Neuronal stem cell (in vitro differentiated cells): ENCODE results near the gene SCNN1B.
"Not testable (repeated sequence)": the region's sequence is repeated elsewhere in the genome, so short reads cannot be mapped to it uniquely, and the experiment has no call there.

Experiments
- DNase-seq: peaks from one replicate; pipeline ENCODE4 v3.0.0-alpha.2; 2013; ENCODE audit warnings: low spot score
- H2AFZ ChIP-seq: one replicate; pipeline ENCODE4 v1.6.1; 2013; ENCODE audit warnings: mild to moderate bottlenecking, low read length, inconsistent platforms
- H2AK5ac ChIP-seq: 2 replicates; pipeline ENCODE4 v1.6.1; 2013; ENCODE audit warnings: low read depth, mild to moderate bottlenecking, inconsistent platforms, low read length, moderate library complexity, mixed read lengths
- H2BK120ac ChIP-seq: 2 replicates; pipeline ENCODE4 v1.6.1; 2013; ENCODE audit warnings: low read depth, mild to moderate bottlenecking, inconsistent platforms, low read length, moderate library complexity, mixed read lengths
- H2BK12ac ChIP-seq: one replicate; pipeline ENCODE4 v1.6.1; 2013; ENCODE audit warnings: low read length, inconsistent platforms
- H2BK15ac ChIP-seq: 2 replicates; pipeline ENCODE4 v1.6.1; 2013; ENCODE audit warnings: mild to moderate bottlenecking, low read length, inconsistent platforms, mixed read lengths
- H2BK5ac ChIP-seq: one replicate; pipeline ENCODE4 v1.6.1; 2013; ENCODE audit warnings: inconsistent platforms, mild to moderate bottlenecking, low read length, moderate library complexity
- H3K14ac ChIP-seq: one replicate; pipeline ENCODE4 v1.6.1; 2013; ENCODE audit warnings: low read length, inconsistent platforms
- H3K18ac ChIP-seq: 2 replicates; pipeline ENCODE4 v1.6.1; 2013; ENCODE audit warnings: low read length, inconsistent platforms
- H3K23ac ChIP-seq: 2 replicates; pipeline ENCODE4 v1.6.1; 2013; ENCODE audit warnings: low read depth, mild to moderate bottlenecking, mixed read lengths, low read length, inconsistent platforms; ENCODE audit not compliant: poor library complexity
- H3K27ac ChIP-seq: replicated peaks from 3 replicates; pipeline ENCODE4 v1.5.1; 2013; ENCODE audit warnings: low read length, inconsistent platforms
- H3K27me3 ChIP-seq, 3 experiments: 2 replicates each; pipeline ENCODE4 v1.6.1; 2013; ENCODE audit warnings: low read length in 3 of 3, mild to moderate bottlenecking in 2 of 3, inconsistent platforms in 1 of 3, low read depth in 1 of 3, mixed read lengths in 1 of 3, moderate library complexity in 1 of 3; ENCODE audit not compliant: control insufficient read depth in 3 of 3, insufficient read depth in 3 of 3
- H3K36me3 ChIP-seq, 2 donors: replicated peaks in 1 of 2; 2 replicates each; pipeline ENCODE4 v1.6.1; 2013; ENCODE audit warnings: low read length in 2 of 2; ENCODE audit not compliant: control insufficient read depth in 2 of 2, insufficient read depth in 2 of 2
- H3K4ac ChIP-seq: 2 replicates; pipeline ENCODE4 v1.6.1; 2013; ENCODE audit warnings: inconsistent platforms, mild to moderate bottlenecking, low read length, moderate library complexity
- H3K4me1 ChIP-seq, 2 donors: 1 replicate in 1 of 2; 2 replicates in 1 of 2; pipeline ENCODE4 v1.6.1; 2013; ENCODE audit warnings: low read length in 2 of 2, low read depth in 1 of 2; ENCODE audit not compliant: control insufficient read depth in 2 of 2, insufficient read depth in 1 of 2
- H3K4me2 ChIP-seq: one replicate; pipeline ENCODE4 v1.6.1; 2013; ENCODE audit warnings: mild to moderate bottlenecking, low read length, inconsistent platforms; ENCODE audit not compliant: insufficient read depth, poor library complexity, severe bottlenecking
- H3K4me3 ChIP-seq, 2 donors: 2 replicates each; pipeline ENCODE4 v1.5.1; 2013; ENCODE audit warnings: low read length in 2 of 2, mild to moderate bottlenecking in 2 of 2, inconsistent platforms in 1 of 2, moderate library complexity in 1 of 2
- H3K79me1 ChIP-seq: one replicate; pipeline ENCODE4 v1.6.1; 2013; ENCODE audit warnings: low read depth, mild to moderate bottlenecking, inconsistent platforms, low read length, moderate library complexity
- H3K9ac ChIP-seq: one replicate; pipeline ENCODE4 v1.6.1; 2013; ENCODE audit warnings: mild to moderate bottlenecking, low read depth, low read length, inconsistent platforms; ENCODE audit not compliant: poor library complexity
- H3K9me3 ChIP-seq, 2 donors: replicated peaks in 1 of 2; 2 replicates each; pipeline versions ENCODE3 to v1.6.1; 2013; ENCODE audit warnings: low read length in 2 of 2, mild to moderate bottlenecking in 2 of 2, inconsistent platforms in 1 of 2, low read depth in 1 of 2, mixed read lengths in 1 of 2, moderate library complexity in 1 of 2; ENCODE audit not compliant: control insufficient read depth in 2 of 2, insufficient read depth in 1 of 2
- H4K8ac ChIP-seq: one replicate; pipeline ENCODE4 v1.6.1; 2013; ENCODE audit warnings: low read depth, mild to moderate bottlenecking, inconsistent platforms, low read length, moderate library complexity
- H4K91ac ChIP-seq: one replicate; pipeline ENCODE4 v1.6.1; 2013; ENCODE audit warnings: low read length, low read depth, mild to moderate bottlenecking, inconsistent platforms; ENCODE audit not compliant: poor library complexity
- WGBS, 2 donors: extraction: QIAGEN DNeasy Blood & Tissue Kit; methylation state at CpG; one replicate each; pipeline ENCODE4 v1.1.7; 2013; ENCODE audit warnings: missing lambda C conversion rate in 2 of 2, mixed read lengths in 1 of 2; ENCODE audit not compliant: insufficient read length in 2 of 2, insufficient replicate concordance in 1 of 2; ENCODE audit errors: extremely low coverage in 2 of 2; 5-methylcytosine and 5-hydroxymethylcytosine counted together

SCNN1B gene

DNA sequence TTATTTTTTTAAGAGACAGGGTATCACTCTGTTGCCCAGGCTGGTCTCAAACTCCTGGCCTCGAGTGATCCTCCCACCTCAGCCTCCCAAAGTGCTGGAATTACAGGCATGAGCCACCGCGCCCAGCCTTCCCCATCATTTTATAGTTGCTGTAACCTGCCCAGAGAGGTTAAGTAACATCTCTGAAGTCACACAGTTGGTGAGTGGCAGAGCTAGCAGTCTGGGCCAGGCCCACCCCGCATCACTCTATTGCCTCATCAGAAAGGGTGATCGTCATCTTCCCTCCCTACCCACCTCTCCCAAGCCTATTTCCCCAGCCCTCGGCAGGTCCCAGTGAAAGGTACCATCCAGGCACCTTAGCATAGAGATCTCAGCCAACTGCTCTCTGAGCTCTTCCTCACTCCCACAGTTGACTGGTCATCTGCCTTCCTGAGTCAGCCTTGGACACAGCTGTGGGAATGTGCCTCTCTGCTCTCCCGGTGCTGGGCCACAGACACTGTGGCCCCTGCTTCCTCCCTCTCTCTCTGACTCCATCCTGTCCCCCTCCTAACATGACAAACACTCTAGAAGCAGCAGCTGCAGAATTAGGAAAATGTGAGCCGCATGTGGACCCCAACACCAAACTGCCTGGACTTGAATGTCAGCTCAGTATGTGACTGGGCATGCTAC, 57.1 kb downstream of the SCNN1B start:
- no peak overlapping the region for H3K18ac ChIP-seq
- H3K4me3 ChIP-seq = no peak overlapping the region
- no peaks in the 10 kb centered on the region for H3K9me3 ChIP-seq
- H3K36me3 ChIP-seq = no peaks in the 10 kb centered on the region
- no peak overlapping the region for H3K14ac ChIP-seq
- no peak overlapping the region for H2AFZ ChIP-seq
- H2BK15ac ChIP-seq = no peak overlapping the region
- no peak overlapping the region for H4K8ac ChIP-seq
- H3K4me2 ChIP-seq = no peak overlapping the region
- no peak overlapping the region for H4K91ac ChIP-seq
- H3K4me1 ChIP-seq = no peaks in the 10 kb centered on the region
- H3K79me1 ChIP-seq = no peaks in the 10 kb centered on the region
- H3K4ac ChIP-seq = no peak overlapping the region
- DNase-seq = no peak
- WGBS, 2 donors = no CpG with 5 or more reads among the region's 8 CpGs
- H2BK5ac ChIP-seq = no peak overlapping the region
- H3K23ac ChIP-seq = no peak overlapping the region
- no peaks in the 10 kb centered on the region for H3K27me3 ChIP-seq
- H3K9ac ChIP-seq = no peak overlapping the region
- no peak overlapping the region for H2BK12ac ChIP-seq
- H2AK5ac ChIP-seq = no peak overlapping the region
- no peak overlapping the region for H2BK120ac ChIP-seq
- H3K27ac ChIP-seq = no peak overlapping the region

DNA sequence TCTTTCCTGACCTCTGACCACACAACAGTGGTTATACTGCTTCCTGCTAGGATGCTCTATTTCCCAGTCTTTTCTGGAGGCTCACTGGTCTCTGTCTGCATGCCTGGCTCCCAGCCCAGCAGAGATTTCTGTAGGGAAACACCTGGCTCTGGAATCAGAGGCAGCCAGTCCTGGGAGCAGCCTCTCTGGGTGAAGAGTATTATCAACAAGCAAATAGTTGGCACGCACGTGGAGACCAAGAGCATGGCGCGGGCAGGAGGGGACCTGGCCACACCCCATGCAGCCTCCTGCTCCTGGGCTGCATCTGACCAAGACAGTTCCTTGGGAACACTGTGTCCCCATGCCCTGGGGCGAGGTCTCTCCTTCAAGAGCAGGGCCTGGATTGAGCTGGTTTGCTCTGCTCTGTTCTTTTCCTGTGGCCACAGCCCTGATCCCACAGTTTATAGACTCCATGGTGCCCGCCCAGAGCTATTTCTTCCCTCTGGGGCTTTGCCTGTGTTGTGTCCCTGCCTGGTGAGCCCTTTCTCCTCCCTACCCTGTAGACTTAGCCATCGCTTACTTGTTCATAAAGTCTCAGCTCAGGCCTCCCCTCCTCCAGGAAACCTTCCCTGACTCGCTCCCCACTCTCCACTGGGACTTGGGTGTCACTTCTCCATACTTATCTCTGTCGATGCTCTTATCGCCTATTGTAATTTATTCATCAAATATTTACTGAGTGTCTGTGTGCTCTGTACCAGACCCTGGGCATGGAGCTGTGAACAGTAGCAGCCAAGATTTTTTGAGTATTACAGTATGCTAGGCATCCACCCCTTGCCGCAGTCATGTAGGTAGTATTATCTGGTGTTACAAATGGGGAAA, 60.6 kb downstream of the SCNN1B start:
- no CpG with 5 or more reads among the region's 11 CpGs for WGBS, 2 donors
- Histone ChIP-seq H3K9ac (no peak overlapping the region), H3K27ac (no peak overlapping the region), H3K4ac (no peak overlapping the region), H3K4me3 (no peak overlapping the region), H2BK120ac (no peak overlapping the region), H3K9me3 (no peaks in the 10 kb centered on the region), H3K36me3 (no peaks in the 10 kb centered on the region), H4K8ac (no peak overlapping the region), H2AFZ (no peak overlapping the region), H3K14ac (no peak overlapping the region), H2BK12ac (peak overlapping the region; percentile 23), H2BK5ac (no peak overlapping the region), H3K27me3 (no peaks in the 10 kb centered on the region), H3K4me1 (no peaks in the 10 kb centered on the region), H3K79me1 (no peaks in the 10 kb centered on the region), H3K23ac (peak overlapping the region; percentile 44), H3K4me2 (no peak overlapping the region), H3K18ac (no peak overlapping the region), H4K91ac (no peak overlapping the region), H2BK15ac (no peak overlapping the region), H2AK5ac (no peak overlapping the region)
- no peak for DNase-seq

DNA sequence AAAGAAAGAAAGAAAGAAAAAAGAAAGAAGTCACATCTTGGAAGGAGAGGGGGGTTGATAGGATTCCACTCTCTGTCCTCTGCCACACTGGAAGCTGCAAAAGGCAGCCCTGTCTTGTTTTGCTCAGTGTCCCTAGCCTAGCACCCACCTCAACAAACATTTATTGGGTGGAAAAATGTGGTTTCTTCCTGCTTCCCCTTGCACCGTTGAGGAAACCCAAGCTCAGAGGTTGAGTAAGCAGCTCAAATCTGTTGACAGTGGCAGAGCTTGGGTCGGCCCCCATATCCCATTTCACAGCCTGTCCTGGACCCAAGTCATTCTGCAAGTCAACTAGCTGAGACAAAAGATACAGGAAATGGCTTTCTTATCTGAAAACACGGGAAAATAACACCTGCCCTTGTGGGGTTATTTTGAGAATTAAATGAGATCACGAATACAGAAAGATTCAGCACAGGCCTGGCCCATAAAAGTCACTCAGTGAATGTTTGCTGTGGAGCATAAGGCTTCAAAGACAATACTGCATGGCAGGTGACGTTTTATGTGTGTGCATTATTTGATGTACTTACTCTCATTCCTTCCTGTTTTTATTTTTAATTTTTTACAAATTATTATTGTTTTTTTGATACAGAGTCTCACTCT, 63.6 kb downstream of the SCNN1B start:
- no peak overlapping the region for H2BK120ac ChIP-seq
- H3K18ac ChIP-seq = no peak overlapping the region
- H3K9ac ChIP-seq = no peak overlapping the region
- H2AFZ ChIP-seq = no peak overlapping the region
- no peak overlapping the region for H3K27ac ChIP-seq
- H3K36me3 ChIP-seq = no peaks in the 10 kb centered on the region
- H3K4me3 ChIP-seq = no peak overlapping the region
- no peak overlapping the region for H2BK15ac ChIP-seq
- no CpG with 5 or more reads among the region's 5 CpGs for WGBS, 2 donors
- H3K9me3 ChIP-seq = no peaks in the 10 kb centered on the region
- no peaks in the 10 kb centered on the region for H3K4me1 ChIP-seq
- H4K8ac ChIP-seq = no peak overlapping the region
- no peak overlapping the region for H4K91ac ChIP-seq
- H3K4ac ChIP-seq = no peak overlapping the region
- H2BK5ac ChIP-seq = no peak overlapping the region
- no peak overlapping the region for H2BK12ac ChIP-seq
- H3K27me3 ChIP-seq = no peaks in the 10 kb centered on the region
- peaks cover 1% of the 10 kb centered on the region for H3K79me1 ChIP-seq
- no peak overlapping the region for H3K14ac ChIP-seq
- H3K23ac ChIP-seq = no peak overlapping the region
- no peak overlapping the region for H2AK5ac ChIP-seq
- H3K4me2 ChIP-seq = no peak overlapping the region
- no peak for DNase-seq

DNA sequence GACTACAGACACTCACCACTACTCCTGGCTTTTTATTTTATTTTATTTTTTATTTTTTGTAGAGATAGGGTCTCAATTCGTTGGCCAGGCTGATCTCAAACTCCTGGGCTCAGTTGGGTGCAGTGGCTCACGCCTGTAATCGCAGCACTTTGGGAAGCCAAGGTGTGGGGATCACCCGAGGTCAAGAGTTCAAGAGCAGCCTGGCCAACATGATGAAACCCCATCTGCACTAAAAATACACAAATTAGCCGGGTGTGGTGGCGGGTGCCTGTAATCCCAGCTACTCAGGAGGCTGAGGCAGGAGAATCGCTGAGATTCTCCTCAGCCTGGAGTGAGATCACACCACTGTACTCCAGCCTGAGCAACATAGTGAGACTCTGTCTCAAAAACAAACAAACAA, 64.2 kb downstream of the SCNN1B start:
- H3K79me1 ChIP-seq = not testable (repeated sequence)

More for the DNA sequence above, 64.2 kb downstream of the SCNN1B start:
- H2BK12ac ChIP-seq, H3K4me3 ChIP-seq, H3K4me2 ChIP-seq, H3K27me3 ChIP-seq, H3K36me3 ChIP-seq, H3K27ac ChIP-seq, H3K9me3 ChIP-seq, H3K9ac ChIP-seq, H3K4ac ChIP-seq, H2AFZ ChIP-seq, H4K8ac ChIP-seq, H2BK120ac ChIP-seq, H2AK5ac ChIP-seq, H4K91ac ChIP-seq, H3K14ac ChIP-seq, H3K18ac ChIP-seq, DNase-seq, H3K4me1 ChIP-seq, H2BK15ac ChIP-seq, H3K23ac ChIP-seq, H2BK5ac ChIP-seq: not testable (repeated sequence)
- WGBS, 2 donors = no CpG with 5 or more reads among the region's 7 CpGs
